Keratinocyte (primary cell): ENCODE data around the gene BAIAP2L2. TPM values are rescaled to one million over a fixed set of nuclear protein-coding genes. Genes with fewer than 3 reads are reported as not detected.

Experiments
- DNase-seq: peaks from one replicate; pipeline ENCODE4 v3.0.0-alpha.2; 2011; ENCODE audit warnings: low read depth, missing footprints, low spot score
- FAIRE-seq: peaks from 2 replicates; lab custom pipeline; 2011; peaks lifted over from hg19 to GRCh38; lab: Jason Lieb, UNC
- H2AFZ ChIP-seq: 2 replicates; pipeline ENCODE4 v1.6.0; 2012; ENCODE audit warnings: low read length, control low read depth, inconsistent platforms; ENCODE audit not compliant: control insufficient read depth
- H3K27ac ChIP-seq: 2 replicates; pipeline ENCODE4 v1.5.1; 2011; ENCODE audit warnings: low read length; ENCODE audit not compliant: control insufficient read depth, insufficient read depth
- H3K27me3 ChIP-seq: 3 replicates; pipeline ENCODE4 v1.6.0; 2011; ENCODE audit warnings: low read length; ENCODE audit not compliant: control insufficient read depth, insufficient read depth; ENCODE audit errors: extremely low read depth
- H3K36me3 ChIP-seq, 2 experiments: 2 replicates in 1 of 2; 3 replicates in 1 of 2; pipeline ENCODE4 v1.5.1; 2011; ENCODE audit warnings: low read length in 2 of 2, mild to moderate bottlenecking in 1 of 2; ENCODE audit not compliant: control insufficient read depth in 2 of 2, insufficient read depth in 2 of 2; ENCODE audit errors: extremely low read depth in 1 of 2
- H3K4me1 ChIP-seq: 3 replicates; pipeline ENCODE4 v1.5.1; 2011; ENCODE audit warnings: low read length; ENCODE audit not compliant: control insufficient read depth, insufficient read depth; ENCODE audit errors: extremely low read depth
- H3K4me2 ChIP-seq: 3 replicates; pipeline ENCODE4 v1.6.0; 2011; ENCODE audit warnings: low read depth, low read length; ENCODE audit not compliant: control insufficient read depth, insufficient read depth; ENCODE audit errors: extremely low read depth
- H3K4me3 ChIP-seq, 3 experiments: fragments of 200-600 bp in 1 of 3; sonication (generic) in 1 of 3; 2 replicates in 2 of 3; 3 replicates in 1 of 3; pipeline ENCODE4 v1.5.1; 2011 to 2016; ENCODE audit warnings: low read length in 3 of 3, mild to moderate bottlenecking in 3 of 3, control low read depth in 2 of 3, inconsistent platforms in 1 of 3, low read depth in 1 of 3, mixed read lengths in 1 of 3, mixed run types in 1 of 3, moderate library complexity in 1 of 3; ENCODE audit not compliant: control insufficient read depth in 2 of 3, insufficient read depth in 2 of 3; ENCODE audit errors: extremely low read depth in 1 of 3
- H3K79me2 ChIP-seq: 2 replicates; pipeline ENCODE4 v1.6.0; 2012; ENCODE audit warnings: low read length; ENCODE audit not compliant: control insufficient read depth, insufficient read depth
- H3K9ac ChIP-seq: 3 replicates; pipeline ENCODE4 v1.6.0; 2011; ENCODE audit warnings: low read length; ENCODE audit not compliant: control insufficient read depth, insufficient read depth; ENCODE audit errors: extremely low read depth
- H3K9me1 ChIP-seq: 3 replicates; pipeline ENCODE4 v1.6.0; 2011; ENCODE audit warnings: low read length; ENCODE audit not compliant: control insufficient read depth, insufficient read depth; ENCODE audit errors: extremely low read depth
- H3K9me3 ChIP-seq: 2 replicates; pipeline ENCODE4 v1.5.1; 2012; ENCODE audit warnings: low read depth, low read length; ENCODE audit not compliant: control insufficient read depth
- H4K20me1 ChIP-seq: 3 replicates; pipeline ENCODE4 v1.6.0; 2011; ENCODE audit warnings: low read length; ENCODE audit not compliant: control insufficient read depth, insufficient read depth; ENCODE audit errors: extremely low read depth
- EZH2 ChIP-seq: IDR thresholded peaks from one replicate; pipeline ENCODE4 v1.6.1; 2012; ENCODE audit warnings: inconsistent platforms, mild to moderate bottlenecking, low read length, moderate library complexity
- dilution Hi-C: fragments of 300-500 bp; cut with MboI; formaldehyde crosslinking; loops from one replicate; pipeline ENCODE4 v1.7.0; 2020; ENCODE audit warnings: low sequenced_read_pairs; ENCODE audit not compliant: extremely low pct_ligation_motif_present
- polyA plus RNA-seq, 5 experiments: library from polyadenylated mRNA; depleted of rRNA in 3 of 5; stranded (reverse) in 3 of 5; stranded (forward) in 1 of 5; unstranded in 1 of 5; fragments of >200 nt; gene quantifications; 1 replicate in 1 of 5; 2 replicates in 3 of 5; 3 replicates in 1 of 5; pipeline versions ENCODE4 v1.2.1 to v1.2.3, GENCODE V29; 2011 to 2012; ENCODE audit warnings: missing spikeins in 2 of 5, low read depth in 1 of 5, low replicate concordance in 1 of 5
- TF ChIP-seq, protein P1 (sequence below), 3 experiments: IDR thresholded peaks in 1 of 3; conservative IDR thresholded peaks in 1 of 3; optimal IDR thresholded peaks in 1 of 3; 2 replicates in 2 of 3; 3 replicates in 1 of 3; pipeline versions ENCODE3 to v1.5.1; 2011; ENCODE audit warnings: low read length in 3 of 3, mild to moderate bottlenecking in 3 of 3, moderate library complexity in 2 of 3, control low read depth in 1 of 3, inconsistent platforms in 1 of 3; ENCODE audit not compliant: insufficient read depth in 2 of 3; ENCODE audit errors: extremely low read depth in 1 of 3

The BAIAP2L2 gene
- polyA plus RNA-seq, 1 donor (not counting 4 experiments of a cell fraction or from before 2014, with no cell fraction given): 2.3 TPM

DNA sequence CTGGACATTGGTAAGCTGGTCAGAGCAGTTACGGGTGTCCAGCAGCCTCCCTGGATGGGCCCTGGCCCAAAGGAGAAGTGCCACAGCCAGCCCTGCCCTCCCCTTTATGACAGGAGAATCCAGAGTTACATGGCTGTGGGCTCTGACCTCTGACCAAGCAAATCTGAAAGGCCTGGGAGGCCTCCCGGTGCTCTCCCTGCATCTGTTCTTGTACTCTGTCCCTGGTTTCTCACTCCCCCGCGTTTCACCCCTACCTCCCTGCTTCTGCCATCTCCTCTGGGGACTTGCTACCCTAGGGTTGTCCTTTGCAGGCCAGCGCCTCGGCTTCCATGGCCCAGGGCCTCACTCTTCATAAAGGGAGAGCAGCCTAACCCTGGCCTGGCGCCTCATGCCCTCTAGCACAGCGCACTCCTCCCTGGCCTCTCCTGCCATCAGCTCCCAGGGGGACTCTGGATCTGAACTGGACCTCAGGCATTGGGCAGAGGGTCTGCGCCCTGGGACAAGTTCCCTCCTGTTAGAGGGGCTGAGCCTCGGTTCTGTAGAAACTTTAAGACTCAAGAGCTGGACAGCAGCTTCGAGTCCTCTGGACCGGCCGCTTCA lies 42.6 kb downstream of the BAIAP2L2 start:
- no peak overlapping the region for H2AFZ ChIP-seq
- no peak for FAIRE-seq
- H4K20me1 ChIP-seq: no peaks in the 10 kb centered on the region
- dilution Hi-C loops: no loop called here
- no peaks in the 10 kb centered on the region for H3K4me1 ChIP-seq
- no peak overlapping the region for H3K27ac ChIP-seq
- H3K27me3 ChIP-seq: no peaks in the 10 kb centered on the region
- no peak overlapping the region for H3K9ac ChIP-seq
- H3K9me3 ChIP-seq: no peaks in the 10 kb centered on the region
- H3K36me3 ChIP-seq: peaks cover 34 to 39% of the 10 kb centered on the region in 2 experiments
- TF ChIP-seq, protein P1, sequence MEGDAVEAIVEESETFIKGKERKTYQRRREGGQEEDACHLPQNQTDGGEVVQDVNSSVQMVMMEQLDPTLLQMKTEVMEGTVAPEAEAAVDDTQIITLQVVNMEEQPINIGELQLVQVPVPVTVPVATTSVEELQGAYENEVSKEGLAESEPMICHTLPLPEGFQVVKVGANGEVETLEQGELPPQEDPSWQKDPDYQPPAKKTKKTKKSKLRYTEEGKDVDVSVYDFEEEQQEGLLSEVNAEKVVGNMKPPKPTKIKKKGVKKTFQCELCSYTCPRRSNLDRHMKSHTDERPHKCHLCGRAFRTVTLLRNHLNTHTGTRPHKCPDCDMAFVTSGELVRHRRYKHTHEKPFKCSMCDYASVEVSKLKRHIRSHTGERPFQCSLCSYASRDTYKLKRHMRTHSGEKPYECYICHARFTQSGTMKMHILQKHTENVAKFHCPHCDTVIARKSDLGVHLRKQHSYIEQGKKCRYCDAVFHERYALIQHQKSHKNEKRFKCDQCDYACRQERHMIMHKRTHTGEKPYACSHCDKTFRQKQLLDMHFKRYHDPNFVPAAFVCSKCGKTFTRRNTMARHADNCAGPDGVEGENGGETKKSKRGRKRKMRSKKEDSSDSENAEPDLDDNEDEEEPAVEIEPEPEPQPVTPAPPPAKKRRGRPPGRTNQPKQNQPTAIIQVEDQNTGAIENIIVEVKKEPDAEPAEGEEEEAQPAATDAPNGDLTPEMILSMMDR (optimal IDR thresholded peaks at IDR 0.05 in 1 of 3, IDR thresholded peaks at IDR 0.05 in 1 of 3, conservative IDR thresholded peaks at IDR 0.05 in 1 of 3; ENCODE audit: extremely low read depth in 1 of 3, insufficient read depth in 2 of 3, low read length in 3 of 3): no peak
- no peak for TF ChIP-seq EZH2
- no peaks in the 10 kb centered on the region for H3K9me1 ChIP-seq
- H3K4me3 ChIP-seq: no peak overlapping the region
- H3K4me2 ChIP-seq: no peak overlapping the region
- DNase-seq: no peak
- H3K79me2 ChIP-seq: no peaks in the 10 kb centered on the region

DNA sequence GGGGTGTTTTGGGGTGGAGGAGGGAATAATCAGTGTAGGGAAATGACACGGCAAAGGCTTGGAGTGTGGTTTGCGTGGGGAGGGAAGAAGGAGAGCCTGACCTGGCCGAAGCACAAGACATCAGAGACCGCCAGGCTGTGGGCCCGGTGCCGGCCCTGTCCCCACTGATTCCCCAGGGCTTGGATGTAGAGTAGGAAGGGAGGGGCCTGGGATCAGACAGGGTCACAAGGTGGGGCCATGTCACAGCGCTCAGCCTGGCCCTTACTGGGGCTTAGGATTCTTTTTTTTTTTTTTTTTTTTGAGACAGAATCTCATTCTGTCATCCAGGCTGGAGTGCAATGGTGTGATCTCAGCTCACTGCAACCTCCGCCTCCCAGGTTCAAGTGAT lies 43.5 kb downstream of the BAIAP2L2 start:
- no peaks in the 10 kb centered on the region for H3K4me1 ChIP-seq
- FAIRE-seq (no peak), DNase-seq (no peak)
- TF ChIP-seq, protein P1 (optimal IDR thresholded peaks at IDR 0.05 in 1 of 3, IDR thresholded peaks at IDR 0.05 in 1 of 3, conservative IDR thresholded peaks at IDR 0.05 in 1 of 3; ENCODE audit: extremely low read depth in 1 of 3, insufficient read depth in 2 of 3, low read length in 3 of 3): no peak
- no peak for TF ChIP-seq EZH2
- no peak overlapping the region for H3K4me2 ChIP-seq
- no peaks in the 10 kb centered on the region for H3K27me3 ChIP-seq
- no peak overlapping the region for H2AFZ ChIP-seq
- no peak overlapping the region for H3K4me3 ChIP-seq
- no peaks in the 10 kb centered on the region for H3K79me2 ChIP-seq
- peaks cover 29 to 33% of the 10 kb centered on the region in 2 experiments for H3K36me3 ChIP-seq
- dilution Hi-C loops: no loop called here
- H3K9ac ChIP-seq: no peak overlapping the region
- no peaks in the 10 kb centered on the region for H3K9me1 ChIP-seq
- H3K9me3 ChIP-seq: no peaks in the 10 kb centered on the region
- H3K27ac ChIP-seq: no peak overlapping the region
- no peaks in the 10 kb centered on the region for H4K20me1 ChIP-seq
